HCT116 (cell line): ENCODE results near the gene CACNA1E. TPM values are rescaled to one million over a fixed set of nuclear protein-coding genes. Genes with fewer than 3 reads are reported as not detected.

Experiments
- ATAC-seq: fragments of 200-7000 bp; cut with Tn5 transposase; 2 replicates; pipeline ENCODE4 v1.9.1; 2020; ENCODE audit warnings: mild to moderate bottlenecking, moderate library complexity
- BruUV-seq: library from RNA; stranded (reverse); fragments of 400-500 nt; replicated peaks from 2 replicates; lab custom pipeline; 2021; lab: Mats Ljungman, UMichigan
- CTCF ChIA-PET: fragments of 300-600 bp; sonication (Branson Sonifier 250); formaldehyde crosslinking; loops from one replicate; lab custom pipeline; 2021; ENCODE audit warnings: antibody characterized with exemption; lab: Charles Lee
- POLR2A ChIA-PET: fragments of 300-600, 350-600 bp; sonication (Branson Sonifier 250); formaldehyde crosslinking; loops from one replicate; lab custom pipeline; 2021; ENCODE audit warnings: antibody characterized with exemption; lab: Charles Lee
- RAD21 ChIA-PET, 2 experiments: fragments of 300-600 bp; sonication (Branson Sonifier 250); formaldehyde crosslinking; loops; one replicate each; lab custom pipeline; 2023; ENCODE audit warnings: low total read pairs in 2 of 2; ENCODE audit not compliant: uncharacterized antibody in 2 of 2, unreplicated experiment in 2 of 2, low non-redundant PET in 1 of 2; lab: Charles Lee
- DNase-seq: peaks from one replicate; pipeline ENCODE4 v3.0.0-alpha.2; 2010; ENCODE audit warnings: low read depth, low spot score
- H2AFZ ChIP-seq: fragments of 200-600 bp; shearing (Covaris generic), sonication (generic); 2 replicates; pipeline ENCODE4 v1.6.1; 2017; ENCODE audit warnings: low read depth, mixed run types, mixed read lengths, antibody characterized with exemption, low read length; ENCODE audit not compliant: poor library complexity, severe bottlenecking
- H3K27ac ChIP-seq: 2 replicates; pipeline ENCODE4 v1.5.1; 2012; ENCODE audit warnings: low read depth, low read length
- H3K27me3 ChIP-seq: fragments of 200-600 bp; sonication (generic); 2 replicates; pipeline ENCODE4 v1.6.1; 2016; ENCODE audit warnings: mixed run types, low read length, mixed read lengths; ENCODE audit not compliant: insufficient read depth
- H3K36me3 ChIP-seq, 2 experiments: fragments of 200-500 bp in 1 of 2; fragments of 200-600 bp in 1 of 2; sonication (Bioruptor generic) in 1 of 2; sonication (generic) in 1 of 2; 2 replicates each; pipeline versions ENCODE4 v1.5.1 to v1.6.1; 2014 to 2016; ENCODE audit warnings: low read length in 2 of 2, inconsistent platforms in 1 of 2, mixed read lengths in 1 of 2, mixed run types in 1 of 2; ENCODE audit not compliant: insufficient read depth in 2 of 2, control insufficient read depth in 1 of 2
- H3K4me1 ChIP-seq, 2 experiments: fragments of 200-600 bp in 1 of 2; sonication (generic) in 1 of 2; 2 replicates each; pipeline versions ENCODE4 v1.5.1 to v1.6.1; 2012 to 2017; ENCODE audit warnings: low read length in 2 of 2, inconsistent platforms in 1 of 2, mild to moderate bottlenecking in 1 of 2, mixed read lengths in 1 of 2, mixed run types in 1 of 2, moderate library complexity in 1 of 2; ENCODE audit not compliant: insufficient read depth in 2 of 2, control insufficient read depth in 1 of 2
- H3K4me2 ChIP-seq: fragments of 200-600 bp; sonication (generic); 2 replicates; pipeline ENCODE4 v1.6.1; 2017; ENCODE audit warnings: mixed run types, low read length, mixed read lengths
- H3K4me3 ChIP-seq, 2 experiments: fragments of 200-600 bp in 1 of 2; sonication (generic) in 1 of 2; replicated peaks in 1 of 2; 2 replicates each; pipeline ENCODE4 v1.5.1; 2011 to 2016; ENCODE audit warnings: low read length in 2 of 2, control low read depth in 1 of 2, low read depth in 1 of 2, mild to moderate bottlenecking in 1 of 2, mixed read lengths in 1 of 2, mixed run types in 1 of 2
- H3K79me2 ChIP-seq: fragments of 200-600 bp; sonication (generic); 2 replicates; pipeline ENCODE4 v1.6.1; 2017; ENCODE audit warnings: mild to moderate bottlenecking, mixed run types, low read length, moderate library complexity, mixed read lengths; ENCODE audit not compliant: insufficient read depth
- H3K9ac ChIP-seq: fragments of 200-600 bp; sonication (generic); 2 replicates; pipeline ENCODE4 v1.6.1; 2016; ENCODE audit warnings: low read length, mixed read lengths
- H3K9me2 ChIP-seq: fragments of 200-600 bp; sonication (generic), shearing (Covaris generic); 2 replicates; pipeline ENCODE4 v1.6.1; 2017; ENCODE audit warnings: mixed run types, mild to moderate bottlenecking, moderate library complexity; ENCODE audit not compliant: insufficient read depth
- H3K9me3 ChIP-seq, 2 experiments: fragments of 200-500 bp in 1 of 2; fragments of 200-600 bp in 1 of 2; sonication (Bioruptor generic) in 1 of 2; sonication (generic) in 1 of 2; 2 replicates each; pipeline ENCODE4 v1.6.1; 2014 to 2017; ENCODE audit warnings: low read length in 2 of 2, mixed read lengths in 2 of 2, inconsistent platforms in 1 of 2, low read depth in 1 of 2, mild to moderate bottlenecking in 1 of 2, mixed run types in 1 of 2, moderate library complexity in 1 of 2; ENCODE audit not compliant: control insufficient read depth in 1 of 2, insufficient read depth in 1 of 2
- H4K20me1 ChIP-seq: fragments of 200-600 bp; sonication (generic), shearing (Covaris generic); 2 replicates; pipeline ENCODE4 v1.6.1; 2017; ENCODE audit warnings: mixed run types, mild to moderate bottlenecking, moderate library complexity; ENCODE audit not compliant: insufficient read depth
- ATF3 ChIP-seq: IDR thresholded peaks from 2 replicates; pipeline ENCODE4 v1.6.1; 2012
- CBX3 ChIP-seq: IDR thresholded peaks from 2 replicates; pipeline ENCODE4 v1.6.1; 2012; ENCODE audit warnings: low read depth
- CEBPB ChIP-seq: IDR thresholded peaks from 2 replicates; pipeline ENCODE4 v1.6.1; 2012; ENCODE audit warnings: low read depth
- EGR1 ChIP-seq: IDR thresholded peaks from 2 replicates; pipeline ENCODE4 v1.6.1; 2012; ENCODE audit warnings: low read depth
- ELF1 ChIP-seq: IDR thresholded peaks from 2 replicates; pipeline ENCODE4 v1.6.1; 2012; ENCODE audit warnings: low read depth, borderline replicate concordance
- EZH2 ChIP-seq: fragments of 200-600 bp; sonication (generic); IDR thresholded peaks from 2 replicates; pipeline ENCODE4 v1.6.1; 2017; ENCODE audit warnings: antibody characterized with exemption, mixed run types
- EZH2phosphoT487 ChIP-seq: fragments of 200-600 bp; IDR thresholded peaks from 2 replicates; pipeline ENCODE4 v1.6.1; 2018; ENCODE audit warnings: antibody characterized with exemption, borderline replicate concordance
- FOSL1 ChIP-seq: IDR thresholded peaks from 2 replicates; pipeline ENCODE4 v1.6.1; 2012; ENCODE audit warnings: low read depth
- JUND ChIP-seq: IDR thresholded peaks from 2 replicates; pipeline ENCODE4 v1.6.1; 2012
- POLR2A ChIP-seq: IDR thresholded peaks from 2 replicates; pipeline ENCODE4 v1.7.0; 2011; ENCODE audit warnings: borderline replicate concordance; ENCODE audit not compliant: insufficient read depth, insufficient read length; ENCODE audit errors: extremely low read depth
- POLR2AphosphoS5 ChIP-seq: IDR thresholded peaks from 2 replicates; pipeline ENCODE4 v1.6.1; 2011; ENCODE audit warnings: mild to moderate bottlenecking, low read depth, low read length, moderate library complexity
- SP1 ChIP-seq: IDR thresholded peaks from 2 replicates; pipeline ENCODE4 v1.6.1; 2012; ENCODE audit warnings: low read depth
- SRF ChIP-seq: IDR thresholded peaks from 2 replicates; pipeline ENCODE4 v1.6.1; 2012; ENCODE audit warnings: low read depth
- TCF7L2 ChIP-seq: IDR thresholded peaks from 2 replicates; pipeline ENCODE4 v1.7.0; 2011; ENCODE audit warnings: borderline replicate concordance, inconsistent platforms; ENCODE audit not compliant: insufficient read depth, insufficient read length; ENCODE audit errors: extremely low read depth
- YY1 ChIP-seq: IDR thresholded peaks from 2 replicates; pipeline ENCODE4 v1.6.1; 2011; ENCODE audit warnings: low read length, low read depth, moderate library complexity, mild to moderate bottlenecking; ENCODE audit not compliant: insufficient replicate concordance; ENCODE audit errors: extremely low read depth
- ZFX ChIP-seq: fragments of 450-650 bp; IDR thresholded peaks from 2 replicates; pipeline ENCODE4 v1.6.1; 2017
- ZNF274 ChIP-seq: fragments of 200-500 bp; sonication (Bioruptor generic); IDR thresholded peaks from 2 replicates; pipeline ENCODE4 v1.6.1; 2014; ENCODE audit warnings: mild to moderate bottlenecking, low read depth, low read length, inconsistent platforms
- intact Hi-C: fragments of 100-400 bp; cut with micrococcal nuclease; formaldehyde crosslinking; loops from 2 replicates; pipeline ENCODE4 v1.10.0; 2022
- total RNA-seq: library from RNA; stranded (reverse); gene quantifications from one replicate; pipeline ENCODE4 v1.2.1, GENCODE V29; 2021; ENCODE audit not compliant: unreplicated experiment
- TF ChIP-seq, protein P1 (sequence below): IDR thresholded peaks from 2 replicates; pipeline ENCODE4 v1.6.1; 2012
- TF ChIP-seq, protein P2 (sequence below), 3 experiments: fragments of 200-600 bp in 1 of 3; sonication (generic) in 1 of 3; IDR thresholded peaks in 2 of 3; conservative IDR thresholded peaks in 1 of 3; 2 replicates each; pipeline ENCODE4 v1.5.1; 2012 to 2017; ENCODE audit warnings: low read depth in 2 of 3, low read length in 2 of 3, antibody characterized with exemption in 1 of 3, borderline replicate concordance in 1 of 3, control low read depth in 1 of 3, mild to moderate bottlenecking in 1 of 3, mixed read lengths in 1 of 3, mixed run types in 1 of 3, moderate library complexity in 1 of 3; ENCODE audit not compliant: insufficient read depth in 1 of 3
- TF ChIP-seq, protein P3 (sequence below): IDR thresholded peaks from 2 replicates; pipeline ENCODE4 v1.6.1; 2011; ENCODE audit warnings: mild to moderate bottlenecking, low read length, moderate library complexity; ENCODE audit not compliant: insufficient replicate concordance; ENCODE audit errors: extremely low read depth

Gene CACNA1E
- total RNA-seq, 1 experiment from 2014 or later, result 0.02 TPM

- H3K27ac ChIP-seq, result no peak overlapping the region
- POLR2A ChIA-PET, result no interaction called here
- H3K9ac ChIP-seq, result no peak overlapping the region
- H3K9me3 ChIP-seq, result no peaks in the 10 kb centered on the region
- no peak overlapping the region for H2AFZ ChIP-seq
- no peak overlapping the region for H3K4me2 ChIP-seq
- intact Hi-C loops, result no loop called here
- no peak for ATAC-seq
- TF ChIP-seq, protein P1, sequence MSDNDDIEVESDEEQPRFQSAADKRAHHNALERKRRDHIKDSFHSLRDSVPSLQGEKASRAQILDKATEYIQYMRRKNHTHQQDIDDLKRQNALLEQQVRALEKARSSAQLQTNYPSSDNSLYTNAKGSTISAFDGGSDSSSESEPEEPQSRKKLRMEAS, result no peak
- no peak for TF ChIP-seq ATF3
- TF ChIP-seq, protein P2, sequence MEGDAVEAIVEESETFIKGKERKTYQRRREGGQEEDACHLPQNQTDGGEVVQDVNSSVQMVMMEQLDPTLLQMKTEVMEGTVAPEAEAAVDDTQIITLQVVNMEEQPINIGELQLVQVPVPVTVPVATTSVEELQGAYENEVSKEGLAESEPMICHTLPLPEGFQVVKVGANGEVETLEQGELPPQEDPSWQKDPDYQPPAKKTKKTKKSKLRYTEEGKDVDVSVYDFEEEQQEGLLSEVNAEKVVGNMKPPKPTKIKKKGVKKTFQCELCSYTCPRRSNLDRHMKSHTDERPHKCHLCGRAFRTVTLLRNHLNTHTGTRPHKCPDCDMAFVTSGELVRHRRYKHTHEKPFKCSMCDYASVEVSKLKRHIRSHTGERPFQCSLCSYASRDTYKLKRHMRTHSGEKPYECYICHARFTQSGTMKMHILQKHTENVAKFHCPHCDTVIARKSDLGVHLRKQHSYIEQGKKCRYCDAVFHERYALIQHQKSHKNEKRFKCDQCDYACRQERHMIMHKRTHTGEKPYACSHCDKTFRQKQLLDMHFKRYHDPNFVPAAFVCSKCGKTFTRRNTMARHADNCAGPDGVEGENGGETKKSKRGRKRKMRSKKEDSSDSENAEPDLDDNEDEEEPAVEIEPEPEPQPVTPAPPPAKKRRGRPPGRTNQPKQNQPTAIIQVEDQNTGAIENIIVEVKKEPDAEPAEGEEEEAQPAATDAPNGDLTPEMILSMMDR (IDR thresholded peaks at IDR 0.05 in 2 of 3, conservative IDR thresholded peaks at IDR 0.05 in 1 of 3; ENCODE audit: borderline replicate concordance in 1 of 3, insufficient read depth in 1 of 3, low read depth in 2 of 3, low read length in 2 of 3), result no peak
- TF ChIP-seq EZH2phosphoT487, result no peak
- TF ChIP-seq, protein P3, sequence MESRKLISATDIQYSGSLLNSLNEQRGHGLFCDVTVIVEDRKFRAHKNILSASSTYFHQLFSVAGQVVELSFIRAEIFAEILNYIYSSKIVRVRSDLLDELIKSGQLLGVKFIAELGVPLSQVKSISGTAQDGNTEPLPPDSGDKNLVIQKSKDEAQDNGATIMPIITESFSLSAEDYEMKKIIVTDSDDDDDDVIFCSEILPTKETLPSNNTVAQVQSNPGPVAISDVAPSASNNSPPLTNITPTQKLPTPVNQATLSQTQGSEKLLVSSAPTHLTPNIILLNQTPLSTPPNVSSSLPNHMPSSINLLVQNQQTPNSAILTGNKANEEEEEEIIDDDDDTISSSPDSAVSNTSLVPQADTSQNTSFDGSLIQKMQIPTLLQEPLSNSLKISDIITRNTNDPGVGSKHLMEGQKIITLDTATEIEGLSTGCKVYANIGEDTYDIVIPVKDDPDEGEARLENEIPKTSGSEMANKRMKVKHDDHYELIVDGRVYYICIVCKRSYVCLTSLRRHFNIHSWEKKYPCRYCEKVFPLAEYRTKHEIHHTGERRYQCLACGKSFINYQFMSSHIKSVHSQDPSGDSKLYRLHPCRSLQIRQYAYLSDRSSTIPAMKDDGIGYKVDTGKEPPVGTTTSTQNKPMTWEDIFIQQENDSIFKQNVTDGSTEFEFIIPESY, result no peak
- no peak for TF ChIP-seq ZFX
- no peak for TF ChIP-seq CEBPB
- TF ChIP-seq EGR1, result no peak
- no peak for TF ChIP-seq SRF
- no peak for TF ChIP-seq ELF1
- no peak for TF ChIP-seq TCF7L2
- TF ChIP-seq JUND, result no peak
- no peak for TF ChIP-seq ZNF274
- no peak for TF ChIP-seq POLR2AphosphoS5
- no peak for TF ChIP-seq FOSL1
- TF ChIP-seq EZH2, result no peak
- TF ChIP-seq POLR2A, result no peak
- no peak for TF ChIP-seq SP1
- no peak for TF ChIP-seq YY1
- TF ChIP-seq CBX3, result no peak
- H3K36me3 ChIP-seq, result no peaks in the 10 kb centered on the region
- no peaks in the 10 kb centered on the region for H3K9me2 ChIP-seq
- H3K27me3 ChIP-seq, result peaks cover 47% of the 10 kb centered on the region
- CTCF ChIA-PET, result no interaction called here
- RAD21 ChIA-PET, result no interaction called here
- DNase-seq, result no peak
- H3K4me3 ChIP-seq, result no peak overlapping the region
- H4K20me1 ChIP-seq, result no peaks in the 10 kb centered on the region
- no peaks in the 10 kb centered on the region for H3K79me2 ChIP-seq
- no peaks in the 10 kb centered on the region for H3K4me1 ChIP-seq
- BruUV-seq, result no TSS peak
Observed at GRCh38 chr1:181794332-181794731, 311.0 kb downstream of the CACNA1E start.
